C1 segment of cervical spinal cord (tissue), 14 donors: Measurements from ENCODE around the gene METRNL.

Source experiments
- DNase-seq, 14 donors: peaks; one replicate each; lab custom pipeline; 2025; lab: John Stamatoyannopoulos, UW

Gene METRNL

DNA sequence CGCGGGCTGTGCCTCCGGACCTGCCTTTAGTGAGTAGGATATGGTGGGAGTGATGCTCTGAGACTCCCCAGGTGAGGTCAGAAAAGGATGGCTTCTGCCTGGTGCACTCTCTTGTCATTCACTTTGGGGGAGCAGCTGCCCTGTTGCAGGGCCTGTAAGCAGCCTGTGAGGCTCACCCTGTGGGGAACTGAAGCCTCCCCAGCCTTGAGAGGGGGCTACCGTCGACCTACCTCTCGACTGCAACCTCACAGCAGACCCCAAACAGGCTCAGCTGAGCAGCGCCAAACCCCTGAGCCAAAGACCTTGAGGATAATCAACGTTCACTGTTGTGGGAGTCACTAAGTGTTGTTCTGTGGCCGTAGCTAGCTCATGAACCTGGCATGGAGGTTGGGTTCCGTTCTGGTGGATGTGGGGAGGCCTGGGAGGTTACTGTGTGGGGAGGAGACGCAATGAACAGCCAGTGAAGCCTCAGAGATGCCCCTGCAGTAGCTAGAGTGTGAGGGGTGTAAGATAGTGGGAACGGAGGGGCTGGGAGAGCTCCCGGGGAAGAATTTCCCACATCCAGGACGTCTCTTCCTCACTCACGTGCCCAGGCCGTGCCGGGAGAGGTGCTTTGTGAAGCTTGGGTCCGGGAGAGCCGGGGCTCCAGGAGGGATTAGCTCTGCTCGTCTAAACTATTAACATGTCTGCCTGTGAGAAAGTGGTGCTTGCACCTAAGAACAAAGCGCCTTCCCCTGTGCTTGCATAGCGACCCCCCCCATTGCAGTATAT lies 38.8 kb downstream of the METRNL start:
- no peak for DNase-seq

DNA sequence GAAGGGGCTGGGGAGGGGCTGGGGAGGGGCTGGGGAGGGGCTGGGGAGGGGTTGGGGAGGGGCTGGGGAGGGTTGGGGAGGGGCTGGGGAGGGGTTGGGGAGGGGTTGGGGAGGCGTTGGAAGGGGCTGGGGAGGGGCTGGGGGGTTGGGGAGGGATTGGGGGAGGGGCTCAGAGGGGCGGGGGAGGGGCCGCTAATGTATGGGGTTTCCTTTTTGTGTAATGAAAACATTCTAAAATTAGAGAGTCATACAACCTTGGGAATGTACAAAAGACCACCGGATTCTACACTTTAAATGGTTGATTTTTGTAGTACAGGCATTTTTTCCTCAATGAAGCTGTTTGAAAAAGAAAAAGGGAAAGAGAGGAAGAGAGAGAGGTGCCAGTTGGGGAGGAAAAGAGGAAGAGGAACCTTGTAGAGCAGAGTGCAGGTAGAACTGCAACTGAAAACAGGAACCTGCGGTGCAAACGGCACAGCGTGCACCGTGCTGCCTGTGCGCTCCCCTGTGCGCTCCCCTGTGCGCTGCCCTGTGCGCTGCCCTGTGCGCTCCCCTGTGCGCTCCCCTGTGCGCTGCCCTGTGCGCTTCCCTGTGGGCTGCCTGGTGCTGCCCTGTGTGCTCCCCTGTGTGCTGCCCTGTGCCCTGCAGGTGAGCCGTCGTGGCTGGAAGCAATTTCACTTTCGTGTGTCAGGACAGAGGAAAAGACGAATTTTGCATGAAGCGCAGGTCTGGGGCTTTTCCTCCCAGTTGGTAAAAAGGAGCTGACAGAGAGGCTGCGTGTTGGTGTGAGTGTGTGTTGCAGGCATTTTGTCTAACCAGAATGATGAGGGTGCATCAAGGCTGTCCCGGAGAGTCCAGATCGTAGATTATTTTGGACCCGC lies 40.8 kb downstream of the METRNL start:
- DNase-seq: peak in 1 of 14 donors; percentile 35

DNA sequence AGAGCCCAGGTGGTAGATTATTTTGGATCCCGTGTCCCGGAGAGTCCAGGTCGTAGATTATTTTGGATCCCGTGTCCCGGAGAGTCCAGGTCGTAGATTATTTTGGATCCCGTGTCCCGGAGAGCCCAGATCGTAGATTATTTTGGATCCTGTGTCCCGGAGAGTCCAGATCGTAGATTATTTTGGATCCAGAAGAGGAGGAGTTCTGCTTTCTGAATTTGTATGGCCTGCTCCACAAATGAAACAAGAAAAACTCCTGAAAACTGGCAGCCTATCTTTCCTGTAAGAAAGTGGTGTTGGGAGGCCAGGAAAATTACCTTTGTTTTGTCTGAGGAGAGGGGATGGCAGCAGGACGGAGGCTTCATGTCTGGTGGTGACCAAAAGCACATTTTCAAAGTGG lies 42.1 kb downstream of the METRNL start:
- DNase-seq: peak in 1 of 14 donors; percentile 41

DNA sequence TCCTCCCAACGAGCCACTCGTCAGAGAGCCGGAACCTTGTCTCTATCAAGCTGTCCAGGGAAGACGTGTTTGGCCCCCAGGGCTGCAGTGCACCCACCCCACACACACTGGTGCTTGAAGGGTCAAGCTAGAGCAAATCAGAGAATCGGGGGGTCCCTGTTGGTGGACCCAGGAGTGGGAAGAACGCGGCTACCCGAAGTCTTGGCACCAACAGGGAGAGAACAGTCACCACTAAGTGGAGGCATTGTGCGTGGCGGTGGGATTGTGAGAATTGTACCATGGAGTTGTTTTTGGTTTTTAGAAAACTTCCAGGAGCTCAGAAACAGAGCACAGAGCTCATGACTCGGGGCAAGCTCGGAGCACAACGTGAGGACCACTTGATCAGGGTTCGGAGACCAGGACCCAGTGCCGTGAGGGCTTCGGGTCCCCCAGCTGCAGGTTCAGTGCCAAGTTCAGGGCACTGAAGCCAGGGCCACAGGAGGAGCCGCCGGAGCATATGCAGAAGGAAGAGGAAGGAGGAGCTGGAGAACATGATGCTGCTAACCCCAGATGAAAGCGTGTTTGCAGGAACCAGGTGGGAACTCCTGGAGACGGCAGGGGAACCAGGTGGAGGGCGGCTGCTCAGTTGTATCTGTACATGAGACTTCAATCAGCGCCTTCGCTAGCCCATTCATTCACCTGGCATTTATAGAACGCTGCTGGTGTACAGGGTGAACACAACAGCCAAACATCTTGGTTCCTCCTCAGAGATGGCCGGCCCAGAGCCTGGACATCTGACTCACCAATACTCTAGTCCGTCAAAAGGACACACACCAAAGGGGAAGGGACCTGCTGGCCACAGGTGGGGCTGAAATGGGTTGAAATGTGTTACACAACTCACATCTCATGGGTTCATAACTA lies 42.8 kb downstream of the METRNL start:
- DNase-seq: peak in 1 of 14 donors; percentile 41

GRCh38 chr17:83122834-83123233 lies 43.4 kb downstream of the METRNL start:
- DNase-seq: peak in 1 of 14 donors; percentile 54

DNA sequence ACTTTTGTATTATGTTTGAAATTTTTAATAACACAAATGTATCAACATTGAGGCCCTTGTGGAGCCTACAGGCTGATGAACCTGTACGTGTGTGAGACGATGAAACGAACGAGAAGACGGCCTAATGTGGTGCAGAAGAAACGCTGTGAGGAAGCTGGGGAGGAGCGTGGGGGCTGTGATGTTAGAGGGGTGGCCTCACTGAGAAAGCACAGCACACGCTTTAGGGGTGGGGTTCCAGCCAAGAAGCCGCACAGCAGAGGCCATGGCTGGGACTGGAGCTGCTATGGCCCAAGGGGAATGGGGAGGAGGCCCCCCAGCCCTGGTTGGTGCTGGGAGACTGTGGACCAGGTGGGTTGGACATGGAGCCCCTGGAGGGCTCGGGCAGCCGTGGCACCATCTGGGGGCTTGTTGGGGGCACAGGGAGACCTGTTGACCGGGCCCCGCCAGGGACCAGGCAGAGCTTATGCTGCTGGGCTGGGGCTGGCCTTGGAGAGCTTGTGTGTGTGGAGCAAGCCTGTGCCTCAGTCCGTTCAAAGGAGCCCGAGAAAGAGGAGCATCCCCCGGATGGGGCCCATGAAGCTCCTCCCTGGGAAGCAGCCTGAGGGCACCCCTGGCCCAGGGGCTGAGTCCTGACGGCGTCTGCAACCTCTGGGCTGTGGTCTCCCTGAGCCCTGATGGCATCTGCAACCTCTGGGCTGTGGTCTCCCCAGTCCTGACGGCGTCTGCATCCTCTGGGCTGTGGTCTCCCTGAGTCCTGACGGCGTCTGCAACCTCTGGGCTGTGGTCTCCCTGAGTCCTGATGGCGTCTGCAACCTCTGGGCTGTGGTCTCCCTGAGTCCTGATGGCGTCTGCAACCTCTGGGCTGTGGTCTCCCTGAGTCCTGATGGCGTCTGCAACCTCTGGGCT lies 44.7 kb downstream of the METRNL start:
- no peak for DNase-seq

DNA sequence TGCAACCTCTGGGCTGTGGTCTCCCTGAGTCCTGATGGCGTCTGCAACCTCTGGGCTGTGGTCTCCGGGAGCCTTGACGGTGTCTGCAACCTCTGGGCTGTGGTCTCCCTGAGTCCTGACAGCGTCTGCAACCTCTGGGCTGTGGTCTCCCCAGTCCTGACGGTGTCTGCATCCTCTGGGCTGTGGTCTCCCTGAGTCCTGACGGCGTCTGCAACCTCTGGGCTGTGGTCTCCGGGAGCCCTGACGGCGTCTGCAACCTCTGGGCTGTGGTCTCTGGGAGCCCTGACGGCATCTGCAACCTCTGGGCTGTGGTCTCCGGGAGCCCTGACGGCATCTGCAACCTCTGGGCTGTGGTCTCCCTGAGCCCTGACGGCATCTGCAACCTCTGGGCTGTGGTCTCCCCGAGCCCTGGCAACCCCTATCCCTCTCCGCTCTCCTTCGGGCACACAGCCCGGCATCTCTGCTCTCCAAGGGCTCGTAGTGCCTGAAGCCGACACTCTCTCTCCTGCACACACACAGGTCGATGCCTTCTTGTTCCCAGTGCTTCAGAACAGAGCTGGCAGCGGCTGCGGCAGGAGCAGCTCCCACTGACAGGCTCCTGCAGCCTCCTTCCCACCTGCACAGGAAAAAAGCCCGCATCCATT lies 45.6 kb downstream of the METRNL start:
- peak in 1 of 14 donors; percentile 22 for DNase-seq

DNA sequence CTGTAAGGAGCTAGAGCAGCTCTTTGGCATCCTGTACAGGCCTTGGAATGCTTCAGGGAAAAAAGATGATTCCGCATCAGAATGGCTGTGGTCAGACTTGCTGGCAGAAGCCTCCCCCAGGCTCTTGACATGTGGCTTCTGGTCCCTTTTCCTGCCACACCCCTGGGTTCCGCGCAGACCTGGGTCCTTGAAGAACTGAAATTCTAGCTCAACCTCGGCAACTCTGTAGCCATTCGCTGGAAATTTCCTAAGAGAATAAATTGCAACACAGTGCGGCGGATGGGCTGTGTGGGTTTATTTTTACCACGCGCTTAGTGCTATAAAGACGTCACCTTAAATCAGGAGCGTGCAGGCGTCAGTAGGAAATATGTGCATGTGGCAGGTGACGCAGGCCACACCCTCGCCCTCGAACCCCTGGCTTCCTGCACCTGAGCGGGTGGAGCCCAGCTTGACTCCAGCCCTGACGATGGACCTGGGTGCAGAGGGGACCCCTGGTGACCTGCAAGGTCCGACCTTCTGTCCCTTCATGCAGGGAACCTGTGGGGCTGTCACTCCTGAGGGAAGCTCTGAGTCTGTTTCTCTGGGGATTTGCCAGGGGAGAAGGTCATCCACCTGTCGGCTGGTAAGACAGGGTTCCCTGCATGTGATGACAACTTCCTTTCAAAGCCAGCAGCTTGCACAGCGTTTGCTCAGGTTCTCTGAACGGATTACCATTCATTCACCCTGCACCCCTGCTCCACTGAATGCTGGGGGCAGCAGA lies 46.3 kb downstream of the METRNL start:
- DNase-seq: no peak

- DNase-seq: no peak
These were observed 46.9 kb downstream of the METRNL start for GRCh38 chr17:83126275-83126811.

DNA sequence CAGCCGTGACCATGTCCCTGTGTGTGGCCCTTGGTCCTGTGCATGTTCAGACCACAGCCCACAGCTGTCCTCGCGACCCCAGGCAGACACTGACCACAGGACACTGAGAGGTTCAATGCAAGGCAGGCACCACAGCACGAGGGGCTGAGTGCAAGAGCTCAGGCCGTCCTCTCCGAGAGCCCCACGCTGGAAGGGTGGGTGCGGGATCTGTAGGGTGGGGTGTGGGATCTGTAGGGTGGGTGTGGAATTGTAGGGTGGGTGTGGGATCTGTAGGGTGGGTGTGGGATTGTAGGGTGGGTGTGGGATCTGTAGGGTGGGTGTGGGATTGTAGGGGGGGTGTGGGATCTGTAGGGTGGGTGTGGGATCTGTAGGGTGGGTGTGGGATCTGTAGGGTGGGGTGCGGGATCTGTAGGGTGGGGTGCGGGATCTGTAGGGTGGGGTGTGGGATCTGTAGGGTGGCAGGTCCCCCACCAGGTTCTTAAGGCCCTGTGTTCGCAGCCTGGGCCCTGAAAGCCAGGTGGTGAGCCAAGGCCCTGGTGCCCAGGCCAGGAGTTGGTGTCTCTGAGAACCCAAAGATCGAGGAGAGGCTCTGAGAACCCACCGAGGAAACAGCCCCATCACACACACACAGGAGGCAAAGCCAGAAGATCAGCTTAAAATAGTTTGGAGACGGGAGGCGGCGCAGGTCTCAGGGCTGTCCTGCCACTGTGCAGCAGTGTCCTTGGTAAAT lies 48.2 kb downstream of the METRNL start:
- DNase-seq: no peak

GRCh38 chr17:83128306-83129240 lies 49.2 kb downstream of the METRNL start:
- no peak for DNase-seq

DNA sequence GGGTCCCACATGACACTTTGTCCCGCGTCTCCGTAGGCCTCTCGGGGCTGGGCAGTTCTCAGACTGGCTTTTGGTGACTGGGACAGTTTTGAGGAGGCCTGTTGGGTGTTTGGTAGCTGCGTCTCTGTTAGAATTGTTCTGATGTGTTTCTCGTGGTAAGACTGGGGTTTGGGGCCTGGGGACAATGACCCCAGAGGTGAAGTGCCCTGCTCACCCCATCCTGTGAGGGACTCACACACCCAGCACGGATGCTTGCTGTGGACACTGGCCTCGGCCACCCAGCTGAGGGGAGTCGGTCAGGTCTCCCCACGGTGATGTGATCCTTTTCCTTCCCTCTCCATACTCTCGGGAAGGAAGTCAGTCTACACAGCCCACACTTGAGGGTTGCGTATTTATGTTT lies 50.3 kb downstream of the METRNL start:
- no peak for DNase-seq

- no peak for DNase-seq
These were observed 52.1 kb downstream of the METRNL start for GRCh38 chr17:83131401-83132011.

- DNase-seq: no peak
These were observed 53.1 kb downstream of the METRNL start for GRCh38 chr17:83132251-83133081.

- peak in 1 of 14 donors; percentile 57 for DNase-seq
These were observed 54.1 kb downstream of the METRNL start for GRCh38 chr17:83133302-83134121.
